ENCODE measurements around the gene MYH13.

The MYH13 gene

DNA sequence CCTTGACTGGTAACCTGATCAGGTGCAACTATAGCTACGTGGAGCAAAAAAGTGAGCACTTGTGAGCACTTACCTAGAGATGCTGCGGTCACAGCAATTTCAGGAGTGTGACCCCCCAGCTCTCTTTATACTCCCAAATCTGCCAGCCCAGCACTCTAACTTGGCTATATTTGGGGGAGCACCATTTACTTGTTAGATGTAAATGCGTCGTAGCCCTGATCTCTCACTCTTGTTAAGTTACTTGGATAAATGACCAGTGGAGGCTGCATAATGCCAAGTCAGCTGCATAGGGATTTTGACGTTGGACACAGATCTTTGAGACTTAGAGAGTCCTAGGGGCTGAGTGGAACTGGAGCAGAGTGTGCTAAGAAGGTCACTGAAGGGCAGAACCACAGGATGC lies at the start of gene MYH13:
Gene MYH13, minus strand, starts transcription at position 101 of the 400 bp plus-strand sequence. CDS start 8,476 bp downstream, outside the sequence.
- DNase-seq (ENCODE audit: low read depth, low spot score) = no peak
- ChIA-PET CTCF (no interaction called here), POLR2A (no interaction called here)
- no peak for TF ChIP-seq CTCF (IDR thresholded peaks at IDR 0.05; ENCODE audit: insufficient read depth, low read length, missing control alignments)
- no peak within 1 kb of the TSS for H3K4me3 ChIP-seq (ENCODE audit: low read depth, low read length)

DNA sequence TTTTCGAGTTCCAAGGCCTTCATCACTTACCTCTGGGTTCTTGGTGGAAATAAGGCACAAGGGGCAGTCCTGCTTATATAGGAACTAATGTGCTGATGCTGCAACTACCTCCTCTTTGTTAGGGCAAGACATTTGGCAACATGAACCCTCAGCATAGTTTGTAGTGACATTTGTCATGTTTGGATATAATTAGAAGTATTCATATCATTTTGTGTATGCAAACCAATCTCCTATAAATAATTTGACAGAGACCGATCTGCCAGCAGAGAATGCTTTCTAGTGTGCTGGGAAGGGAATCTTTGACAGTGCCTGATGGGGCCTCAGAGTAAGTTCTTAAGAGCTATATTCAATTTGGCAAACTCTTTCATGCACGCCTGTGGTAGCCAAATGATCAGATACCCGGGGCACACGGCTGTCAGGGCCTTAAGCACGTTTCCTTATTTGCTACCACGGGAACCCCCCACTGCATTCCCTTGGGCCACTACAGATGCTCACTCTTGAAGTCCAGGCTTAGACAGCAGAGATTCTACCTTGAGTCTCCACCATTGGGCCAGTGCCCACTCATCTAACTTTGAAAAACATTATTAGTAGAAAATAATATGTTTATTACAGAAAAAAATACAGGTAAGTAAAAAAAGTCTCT lies 49.2 kb upstream of the MYH13 start, which contains the start of gene MYH8:
Gene MYH8, minus strand, starts transcription at position 51 of the 643 bp plus-strand sequence. CDS start 1,723 bp downstream, outside the sequence.
- ChIA-PET CTCF (no interaction called here), POLR2A (no interaction called here)
- H3K4me3 ChIP-seq (ENCODE audit: low read depth, low read length) = no peak within 1 kb of the TSS
- DNase-seq (ENCODE audit: low read depth, low spot score) = no peak
- TF ChIP-seq CTCF (IDR thresholded peaks at IDR 0.05; ENCODE audit: insufficient read depth, low read length, missing control alignments) = no peak

GRCh38 chr17:10421211-10421610 lies 48.4 kb upstream of the MYH13 start:
- no peak overlapping the region for H3K4me3 ChIP-seq (ENCODE audit: low read depth, low read length)
- DNase-seq (ENCODE audit: low read depth, low spot score) = no peak
- ChIA-PET POLR2A (no interaction called here), CTCF (no interaction called here)
- TF ChIP-seq CTCF (IDR thresholded peaks at IDR 0.05; ENCODE audit: insufficient read depth, low read length, missing control alignments) = no peak

DNA sequence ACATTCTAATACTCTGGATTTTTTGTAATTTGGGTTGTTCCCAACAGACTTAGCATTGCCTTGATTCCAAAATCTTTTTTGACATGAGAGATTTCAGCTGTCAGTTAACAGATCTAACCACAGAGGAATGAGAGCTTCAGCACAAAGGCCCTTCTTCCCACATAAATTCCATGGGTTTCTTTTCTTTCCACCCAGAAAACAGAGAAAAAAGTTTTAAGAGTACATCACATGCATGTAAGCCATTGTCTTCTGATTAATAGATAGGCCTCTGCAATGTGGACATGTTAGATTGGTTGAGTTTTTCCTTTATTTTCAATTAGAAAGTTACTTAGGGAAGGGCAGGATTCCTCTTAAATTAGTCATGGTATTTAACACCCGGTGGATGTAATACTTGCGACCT lies 48.0 kb upstream of the MYH13 start:
- ChIA-PET POLR2A (no interaction called here), CTCF (no interaction called here)
- no peak overlapping the region for H3K4me3 ChIP-seq (ENCODE audit: low read depth, low read length)
- no peak for DNase-seq (ENCODE audit: low read depth, low spot score)
- no peak for TF ChIP-seq CTCF (IDR thresholded peaks at IDR 0.05; ENCODE audit: insufficient read depth, low read length, missing control alignments)

DNA sequence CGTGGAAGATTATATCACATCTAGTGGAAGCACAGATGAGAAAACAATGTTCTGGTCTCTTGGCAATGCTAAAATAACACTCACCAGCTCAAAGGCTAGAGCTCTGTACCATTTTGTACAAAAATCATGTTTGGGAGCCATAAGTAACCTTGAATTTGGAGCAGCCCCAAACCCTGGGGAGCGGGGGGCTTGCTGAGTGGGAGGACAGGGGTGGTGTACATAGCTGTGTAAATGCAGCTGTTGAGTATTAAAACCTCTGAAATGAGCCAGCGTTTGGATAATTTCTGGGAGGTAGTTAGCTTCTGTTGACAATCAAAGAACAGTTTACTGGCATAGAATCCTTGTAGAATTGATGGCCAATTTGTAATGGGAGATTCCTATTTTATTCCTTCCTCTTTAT lies 44.6 kb upstream of the MYH13 start:
- POLR2A ChIA-PET = no interaction called here
- no peak for TF ChIP-seq CTCF (IDR thresholded peaks at IDR 0.05; ENCODE audit: insufficient read depth, low read length, missing control alignments)
- no peak overlapping the region for H3K4me3 ChIP-seq (ENCODE audit: low read depth, low read length)
- no peak for DNase-seq (ENCODE audit: low read depth, low spot score)
- CTCF ChIA-PET = no interaction called here

GRCh38 chr17:10415161-10415560 lies 42.4 kb upstream of the MYH13 start:
- H3K4me3 ChIP-seq (ENCODE audit: low read depth, low read length) = no peak overlapping the region
- ChIA-PET CTCF (no interaction called here), POLR2A (no interaction called here)
- no peak for TF ChIP-seq CTCF (IDR thresholded peaks at IDR 0.05; ENCODE audit: insufficient read depth, low read length, missing control alignments)
- DNase-seq (ENCODE audit: low read depth, low spot score) = no peak

All from AG04449 (cell line).